Erythroblast (primary cell): ENCODE results near the gene HTR6.

Experiments used
- GATA1 ChIP-seq: IDR thresholded peaks from 2 replicates; pipeline ENCODE4 v1.6.1; 2011; ENCODE audit warnings: low read depth, mild to moderate bottlenecking, control low read depth, low read length, moderate library complexity
- POLR2A ChIP-seq: IDR thresholded peaks from 2 replicates; pipeline ENCODE4 v1.6.1; 2011; ENCODE audit warnings: mild to moderate bottlenecking, low read length

DNA sequence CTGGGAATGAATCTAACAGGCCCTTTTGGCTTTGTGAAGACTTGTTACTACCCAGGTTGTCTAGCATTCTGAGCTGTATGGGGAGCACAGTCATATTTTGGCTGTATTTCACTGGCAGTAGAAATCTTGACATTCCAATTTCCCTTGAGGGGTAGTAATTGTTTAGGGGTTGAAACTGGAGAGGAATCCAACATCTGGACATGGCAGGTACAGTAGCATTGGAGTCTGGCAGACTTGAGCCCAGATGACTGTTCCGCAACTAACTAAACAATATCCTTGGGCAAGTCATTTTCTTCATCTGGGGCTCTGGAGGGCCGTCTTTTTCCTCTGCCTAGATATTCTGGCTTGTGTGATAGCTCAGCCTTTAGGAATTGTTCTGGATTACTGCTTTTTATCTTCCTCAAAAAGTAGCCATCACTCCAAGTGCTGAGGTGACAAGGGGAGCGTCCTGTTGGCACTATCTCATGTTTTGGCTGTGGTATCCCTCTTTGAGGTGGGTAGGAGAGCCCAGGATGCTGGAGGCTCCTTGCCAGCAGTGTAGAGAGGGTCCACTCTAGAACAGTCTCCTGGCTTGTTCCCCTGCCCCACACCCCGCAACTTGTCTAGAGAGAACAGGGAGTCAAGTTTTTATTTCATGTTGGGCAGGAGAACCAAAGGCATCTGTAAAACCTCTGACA, 43.3 kb upstream of the HTR6 start:
- no peak for TF ChIP-seq POLR2A
- no peak for TF ChIP-seq GATA1
